22Rv1 (cell line): ENCODE measurements around the gene ZNF341.

ENCODE experiments used
- ZFX ChIP-seq: fragments of 450-650 bp; IDR thresholded peaks from 2 replicates; pipeline ENCODE4 v1.6.1; 2017; ENCODE audit warnings: antibody characterized with exemption, borderline replicate concordance
- TF ChIP-seq, protein P1 (sequence below): fragments of 450-650 bp; IDR thresholded peaks from 2 replicates; pipeline ENCODE4 v1.5.1; 2017; ENCODE audit warnings: mild to moderate bottlenecking

DNA sequence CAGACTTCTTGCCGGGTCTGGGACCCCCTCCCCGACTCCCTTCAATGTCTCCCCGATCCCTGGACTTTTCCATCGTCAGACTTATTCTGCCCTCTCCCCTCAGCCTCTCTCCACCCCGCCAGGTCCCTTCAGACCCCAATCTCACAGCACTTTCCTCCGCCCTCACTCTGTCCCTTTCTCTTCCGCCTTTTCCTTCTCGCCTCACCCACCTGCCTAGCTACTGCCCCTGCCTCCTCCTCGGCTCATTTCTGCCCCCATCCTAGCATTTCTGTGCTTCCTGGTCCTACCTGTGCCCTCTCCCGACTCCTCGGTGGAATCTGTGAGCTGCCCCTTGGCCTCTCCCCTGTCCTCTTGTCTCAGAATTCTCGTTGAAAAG, 80.0 kb downstream of the ZNF341 start:
- TF ChIP-seq, protein P1, sequence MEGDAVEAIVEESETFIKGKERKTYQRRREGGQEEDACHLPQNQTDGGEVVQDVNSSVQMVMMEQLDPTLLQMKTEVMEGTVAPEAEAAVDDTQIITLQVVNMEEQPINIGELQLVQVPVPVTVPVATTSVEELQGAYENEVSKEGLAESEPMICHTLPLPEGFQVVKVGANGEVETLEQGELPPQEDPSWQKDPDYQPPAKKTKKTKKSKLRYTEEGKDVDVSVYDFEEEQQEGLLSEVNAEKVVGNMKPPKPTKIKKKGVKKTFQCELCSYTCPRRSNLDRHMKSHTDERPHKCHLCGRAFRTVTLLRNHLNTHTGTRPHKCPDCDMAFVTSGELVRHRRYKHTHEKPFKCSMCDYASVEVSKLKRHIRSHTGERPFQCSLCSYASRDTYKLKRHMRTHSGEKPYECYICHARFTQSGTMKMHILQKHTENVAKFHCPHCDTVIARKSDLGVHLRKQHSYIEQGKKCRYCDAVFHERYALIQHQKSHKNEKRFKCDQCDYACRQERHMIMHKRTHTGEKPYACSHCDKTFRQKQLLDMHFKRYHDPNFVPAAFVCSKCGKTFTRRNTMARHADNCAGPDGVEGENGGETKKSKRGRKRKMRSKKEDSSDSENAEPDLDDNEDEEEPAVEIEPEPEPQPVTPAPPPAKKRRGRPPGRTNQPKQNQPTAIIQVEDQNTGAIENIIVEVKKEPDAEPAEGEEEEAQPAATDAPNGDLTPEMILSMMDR: no peak
- no peak for TF ChIP-seq ZFX
